CD4-positive, alpha-beta memory T cell (primary cell): ENCODE results near the gene INPP4B. TPM values are rescaled to one million over a fixed set of nuclear protein-coding genes. Genes with fewer than 3 reads are reported as not detected.

Source experiments
- CTCF ChIA-PET: fragments of 350-600 bp; sonication (Branson Sonifier 250); formaldehyde crosslinking; loops from one replicate; lab custom pipeline; 2021; ENCODE audit warnings: inconsistent platforms; ENCODE audit not compliant: partially characterized antibody; lab: Charles Lee
- POLR2A ChIA-PET: fragments of 350-600 bp; sonication (Branson Sonifier 250); formaldehyde crosslinking; loops from one replicate; lab custom pipeline; 2021; ENCODE audit not compliant: partially characterized antibody; lab: Charles Lee
- DNase-seq, 5 donors: peaks; one replicate each; pipeline versions ENCODE4 v3.0.0 to v3.0.0-alpha.2; 2020 to 2022; ENCODE audit warnings: mixed read lengths in 1 of 5
- H3K27ac ChIP-seq: one replicate; pipeline ENCODE4 v1.7.0; 2013; ENCODE audit warnings: low read depth, low read length
- H3K27me3 ChIP-seq: 2 replicates; pipeline ENCODE4 v1.7.0; 2013; ENCODE audit warnings: mild to moderate bottlenecking, low read length, moderate library complexity; ENCODE audit not compliant: insufficient read depth
- H3K36me3 ChIP-seq: 2 replicates; pipeline ENCODE4 v1.7.0; 2013; ENCODE audit warnings: mild to moderate bottlenecking, low read length, moderate library complexity; ENCODE audit not compliant: insufficient read depth
- H3K4me1 ChIP-seq: 2 replicates; pipeline ENCODE4 v1.7.0; 2013; ENCODE audit warnings: mild to moderate bottlenecking, low read length, moderate library complexity; ENCODE audit not compliant: insufficient read depth
- H3K4me3 ChIP-seq, 2 donors: one replicate each; pipeline ENCODE4 v1.7.0; 2013; ENCODE audit warnings: low read length in 2 of 2, mild to moderate bottlenecking in 1 of 2
- H3K9me3 ChIP-seq, 2 donors: one replicate each; pipeline ENCODE4 v1.7.0; 2013; ENCODE audit warnings: low read length in 2 of 2, control low read depth in 1 of 2; ENCODE audit not compliant: control insufficient read depth in 1 of 2
- H3K27ac Mint-ChIP-seq, 7 donors: one replicate each; pipeline ENCODE4 v1.8.0; 2020 to 2021; ENCODE audit warnings: mixed read lengths in 7 of 7, mild to moderate bottlenecking in 6 of 7, inconsistent platforms in 3 of 7, moderate library complexity in 3 of 7
- H3K27me3 Mint-ChIP-seq, 2 donors: one replicate each; pipeline ENCODE4 v1.8.0; 2020 to 2021; ENCODE audit warnings: mixed read lengths in 2 of 2
- H3K36me3 Mint-ChIP-seq, 2 donors: one replicate each; pipeline ENCODE4 v1.8.0; 2020 to 2021; ENCODE audit warnings: mixed read lengths in 2 of 2, inconsistent platforms in 1 of 2, mild to moderate bottlenecking in 1 of 2
- H3K4me1 Mint-ChIP-seq, 4 donors: one replicate each; pipeline ENCODE4 v1.8.0; 2020 to 2021; ENCODE audit warnings: mixed read lengths in 4 of 4, mild to moderate bottlenecking in 1 of 4
- H3K4me3 Mint-ChIP-seq, 8 donors: one replicate each; pipeline ENCODE4 v1.8.0; 2020 to 2021; ENCODE audit warnings: mixed read lengths in 8 of 8, mild to moderate bottlenecking in 7 of 8, moderate library complexity in 6 of 8, inconsistent platforms in 3 of 8
- H3K9me3 Mint-ChIP-seq, 8 donors: one replicate each; pipeline ENCODE4 v1.8.0; 2020 to 2021; ENCODE audit warnings: mixed read lengths in 8 of 8, mild to moderate bottlenecking in 5 of 8, inconsistent platforms in 3 of 8, moderate library complexity in 1 of 8
- intact Hi-C: fragments of 100-400 bp; cut with micrococcal nuclease; formaldehyde crosslinking; loops from one replicate; pipeline ENCODE4 v1.15.1; 2023
- polyA plus RNA-seq, 2 donors: library from polyadenylated mRNA; unstranded; fragments of 300-500 nt; fragmentation: Illumina TruSeq; gene quantifications; one replicate each; pipeline ENCODE4 v1.2.3, GENCODE V29; 2021
- total RNA-seq, 2 experiments: library from RNA; stranded (reverse); gene quantifications; one replicate each; pipeline ENCODE4 v1.2.3, GENCODE V29; 2021

The INPP4B gene
- total and polyA plus RNA-seq, 4 experiments from 2014 or later, result 76.7 to 112 (median 80.8) TPM

GRCh38 chr4:142369141-142369540 lies 477.0 kb downstream of the INPP4B start:
- Mint-ChIP-seq H3K27me3 (no peaks in the 10 kb centered on the region), H3K36me3 (peaks cover 21 to 27% of the 10 kb centered on the region in 2 donors), H3K9me3 (no peaks in the 10 kb centered on the region), H3K4me3 (peak overlapping the region; percentile 68 to 88 (median 82)), H3K4me1 (peaks cover 75 to 88% (median 80%) of the 10 kb centered on the region in 4 donors), H3K27ac (peak overlapping the region; percentile 64 to 94 (median 86))
- Histone ChIP-seq H3K27ac (peak overlapping the region; percentile 16), H3K9me3 (no peaks in the 10 kb centered on the region), H3K27me3 (no peaks in the 10 kb centered on the region), H3K4me3 (no peak overlapping the region), H3K36me3 (no peaks in the 10 kb centered on the region), H3K4me1 (peaks cover 97% of the 10 kb centered on the region)
- POLR2A ChIA-PET, result interaction anchor here (1.4 to 11.0 kb wide), 6 partner anchors 10 to 198 kb away, joined by 4 to 122 read pairs (median 8); no protein-coding TSS in a partner anchor
- CTCF ChIA-PET, result interaction anchor here (0.9 to 3.6 kb wide), 2 partner anchors 10 to 15 kb away, joined by 3 to 21 read pairs; no protein-coding TSS in a partner anchor
- DNase-seq, result no peak
- intact Hi-C loops, result no loop called here

GRCh38 chr4:142367418-142368180 lies 478.5 kb downstream of the INPP4B start:
- Mint-ChIP-seq H3K36me3 (peaks cover 33 to 37% of the 10 kb centered on the region in 2 donors), H3K9me3 (peaks cover 0 to under 1% (median 0%) of the 10 kb centered on the region in 8 donors), H3K4me1 (peaks cover 71 to 86% (median 77%) of the 10 kb centered on the region in 4 donors), H3K27ac (peak overlapping the region; percentile 8 to 91 (median 72)), H3K27me3 (no peaks in the 10 kb centered on the region), H3K4me3 (peak overlapping the region; percentile 37 to 78 (median 58))
- Histone ChIP-seq H3K4me1 (peaks cover 92% of the 10 kb centered on the region), H3K9me3 (no peaks in the 10 kb centered on the region), H3K4me3 (no peak overlapping the region), H3K27me3 (no peaks in the 10 kb centered on the region), H3K36me3 (no peaks in the 10 kb centered on the region), H3K27ac (peak overlapping the region; percentile 48)
- ChIA-PET POLR2A (interaction anchor here (0.9 to 11.0 kb wide), 8 partner anchors 9 to 49 kb away, joined by 3 to 122 read pairs (median 7); no protein-coding TSS in a partner anchor), CTCF (interaction anchor here (1.1 to 3.6 kb wide), 9 partner anchors 8 to 239 kb away, joined by 3 to 21 read pairs (median 4); no protein-coding TSS in a partner anchor)
- no peak for DNase-seq
- intact Hi-C loops, result loop anchor here (1.0 kb wide), 1 partner anchor 10 kb away; no protein-coding TSS in a partner anchor

- Mint-ChIP-seq H3K4me1 (peaks cover 71 to 86% (median 77%) of the 10 kb centered on the region in 4 donors), H3K9me3 (peaks cover 0 to 4% (median 3%) of the 10 kb centered on the region in 8 donors), H3K36me3 (peaks cover 40 to 42% of the 10 kb centered on the region in 2 donors), H3K4me3 (peak overlapping the region; percentile 16 to 75 (median 66)), H3K27ac (peak overlapping the region in 6 of 7 donors; percentile 17 to 91 (median 78)), H3K27me3 (no peaks in the 10 kb centered on the region)
- intact Hi-C loops, result loop anchor here (1.0 kb wide), 1 partner anchor 11 kb away; no protein-coding TSS in a partner anchor
- ChIA-PET CTCF (interaction anchor here (1.1 to 3.6 kb wide), 9 partner anchors 9 to 238 kb away, joined by 3 to 21 read pairs (median 4); no protein-coding TSS in a partner anchor), POLR2A (interaction anchor here (0.9 to 11.0 kb wide), 8 partner anchors 8 to 50 kb away, joined by 3 to 122 read pairs (median 7); no protein-coding TSS in a partner anchor)
- Histone ChIP-seq H3K27me3 (no peaks in the 10 kb centered on the region), H3K4me1 (peaks cover 89% of the 10 kb centered on the region), H3K36me3 (no peaks in the 10 kb centered on the region), H3K4me3 (no peak overlapping the region), H3K27ac (peak overlapping the region; percentile 48), H3K9me3 (no peaks in the 10 kb centered on the region)
- no peak for DNase-seq
Observed at GRCh38 chr4:142366769-142367181, 479.3 kb downstream of the INPP4B start.

DNA sequence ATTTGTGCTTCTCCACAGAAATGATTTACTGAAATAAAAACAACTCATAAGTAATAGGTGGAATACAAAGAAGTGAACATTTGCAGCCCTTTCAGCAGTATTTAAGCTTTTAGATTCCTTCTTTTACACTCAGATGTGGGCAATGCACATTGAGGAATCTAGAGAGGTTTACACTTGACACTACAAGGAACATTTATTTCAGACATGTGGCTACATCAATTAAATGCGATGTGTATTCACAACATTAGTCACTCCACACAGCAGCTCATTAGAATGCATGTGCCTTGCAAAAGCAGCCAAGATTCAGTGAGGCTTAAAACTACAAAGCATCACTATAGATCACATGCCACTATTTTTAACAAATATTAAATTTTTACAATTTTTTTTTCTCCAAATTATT lies 480.7 kb downstream of the INPP4B start:
- H3K9me3 Mint-ChIP-seq, result peaks cover 0 to 6% (median 3%) of the 10 kb centered on the region in 8 donors
- Histone ChIP-seq H3K4me1 (peaks cover 87% of the 10 kb centered on the region), H3K27ac (no peak overlapping the region), H3K36me3 (no peaks in the 10 kb centered on the region), H3K27me3 (no peaks in the 10 kb centered on the region), H3K9me3 (no peaks in the 10 kb centered on the region), H3K4me3 (no peak overlapping the region)
- ChIA-PET POLR2A (interaction anchor here (0.8 to 11.0 kb wide), 5 partner anchors 8 to 193 kb away, joined by 3 to 122 read pairs (median 4); no protein-coding TSS in a partner anchor), CTCF (interaction anchor here (2.0 to 2.6 kb wide), 2 partner anchors 10 to 13 kb away, joined by 12 to 15 read pairs; no protein-coding TSS in a partner anchor)
- H3K4me3 Mint-ChIP-seq, result peak overlapping the region in 5 of 8 donors; percentile 22 to 69 (median 49)
- peaks cover 37% of the 10 kb centered on the region in 2 donors for H3K36me3 Mint-ChIP-seq
- no peak for DNase-seq
- intact Hi-C loops, result loop anchor here (1.0 kb wide), 1 partner anchor 9 kb away; no protein-coding TSS in a partner anchor
- H3K4me1 Mint-ChIP-seq, result peaks cover 67 to 84% (median 74%) of the 10 kb centered on the region in 4 donors
- no peaks in the 10 kb centered on the region for H3K27me3 Mint-ChIP-seq
- H3K27ac Mint-ChIP-seq, result peak overlapping the region in 6 of 7 donors; percentile 6 to 86 (median 72)

- Mint-ChIP-seq H3K27ac (peak overlapping the region; percentile 6 to 86 (median 74)), H3K36me3 (peaks cover 35 to 37% of the 10 kb centered on the region in 2 donors), H3K4me3 (peak overlapping the region in 3 of 8 donors; percentile 36 to 49 (median 37)), H3K4me1 (peaks cover 73 to 89% (median 81%) of the 10 kb centered on the region in 4 donors), H3K27me3 (no peaks in the 10 kb centered on the region), H3K9me3 (peaks cover 0 to 6% (median 3%) of the 10 kb centered on the region in 8 donors)
- no peak overlapping the region for H3K4me3 ChIP-seq
- peaks cover 88% of the 10 kb centered on the region for H3K4me1 ChIP-seq
- no peaks in the 10 kb centered on the region for H3K27me3 ChIP-seq
- H3K9me3 ChIP-seq, result no peaks in the 10 kb centered on the region
- intact Hi-C loops, result loop anchor here (1.0 kb wide), 1 partner anchor 8 kb away; no protein-coding TSS in a partner anchor
- no peaks in the 10 kb centered on the region for H3K36me3 ChIP-seq
- ChIA-PET CTCF (interaction anchor here (1.3 to 2.6 kb wide), 7 partner anchors 8 to 203 kb away, joined by 3 to 15 read pairs (median 6); no protein-coding TSS in a partner anchor), POLR2A (interaction anchor here (0.7 to 6.5 kb wide), 3 partner anchors 15 to 53 kb away, joined by 3 to 41 read pairs (median 7); no protein-coding TSS in a partner anchor)
- no peak overlapping the region for H3K27ac ChIP-seq
- DNase-seq, result no peak
Observed at GRCh38 chr4:142363686-142364085, 482.4 kb downstream of the INPP4B start.

DNA sequence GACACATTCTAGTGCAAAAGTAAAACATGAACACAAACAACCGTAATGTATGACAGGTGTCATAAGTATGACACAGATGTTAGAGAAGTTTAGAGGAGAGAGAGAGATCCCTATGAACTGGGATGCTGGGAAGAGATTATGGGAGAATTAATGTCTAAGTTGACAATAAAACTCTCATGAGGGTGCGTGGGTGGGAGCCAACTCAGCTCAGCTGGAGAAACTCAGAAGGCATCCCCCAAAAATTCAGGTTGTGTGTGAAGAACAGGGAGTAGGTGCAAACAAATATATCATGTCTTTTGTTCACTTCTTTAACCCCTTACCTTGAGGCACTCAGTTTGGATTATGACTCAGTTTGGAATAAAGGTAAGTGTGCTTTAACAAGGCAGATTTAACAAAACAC lies 484.1 kb downstream of the INPP4B start:
- no peak overlapping the region for H3K27ac ChIP-seq
- peaks cover 88% of the 10 kb centered on the region for H3K4me1 ChIP-seq
- no peaks in the 10 kb centered on the region for H3K27me3 Mint-ChIP-seq
- no peak for DNase-seq
- peaks cover 30 to 34% of the 10 kb centered on the region in 2 donors for H3K36me3 Mint-ChIP-seq
- H3K9me3 Mint-ChIP-seq, result peaks cover 0 to 6% (median 3%) of the 10 kb centered on the region in 8 donors
- H3K4me3 Mint-ChIP-seq, result peak overlapping the region in 3 of 8 donors; percentile 0 to 63 (median 4)
- H3K9me3 ChIP-seq, result no peaks in the 10 kb centered on the region
- intact Hi-C loops, result no loop called here
- no peaks in the 10 kb centered on the region for H3K27me3 ChIP-seq
- ChIA-PET CTCF (no interaction called here), POLR2A (interaction anchor here (6.5 kb wide), 1 partner anchor 44 kb away, joined by 41 read pairs; no protein-coding TSS in a partner anchor)
- H3K4me3 ChIP-seq, result no peak overlapping the region
- H3K36me3 ChIP-seq, result no peaks in the 10 kb centered on the region
- peak overlapping the region in 5 of 7 donors; percentile 25 to 80 (median 65) for H3K27ac Mint-ChIP-seq
- peaks cover 72 to 88% (median 80%) of the 10 kb centered on the region in 4 donors for H3K4me1 Mint-ChIP-seq
